Natural killer cell (primary cell): ENCODE data around the gene IMP3. TPM values are rescaled to one million over a fixed set of nuclear protein-coding genes. Genes with fewer than 3 reads are reported as not detected.

ENCODE experiments used
- ATAC-seq, 3 donors: fragments of 150-1000 bp in 2 of 3; fragments of 200-7000 bp in 1 of 3; cut with Tn5 transposase; 1 replicate in 1 of 3; 2 replicates in 2 of 3; pipeline ENCODE4 v1.10.0; 2021; ENCODE audit warnings: mild to moderate bottlenecking in 2 of 3, moderate library complexity in 2 of 3
- DNase-seq, 2 donors: peaks; one replicate each; pipeline versions ENCODE4 v3.0.0 to v3.0.0-alpha.2; 2013 to 2021; ENCODE audit warnings: mixed read lengths in 1 of 2
- H3K27ac ChIP-seq: one replicate; pipeline ENCODE4 v1.5.1; 2013; ENCODE audit warnings: mild to moderate bottlenecking, low read length
- H3K27me3 ChIP-seq: one replicate; pipeline ENCODE4 v1.6.1; 2013; ENCODE audit warnings: low read length; ENCODE audit not compliant: control insufficient read depth, insufficient read depth
- H3K36me3 ChIP-seq: one replicate; pipeline ENCODE4 v1.6.1; 2013; ENCODE audit warnings: low read length; ENCODE audit not compliant: control insufficient read depth, insufficient read depth
- H3K4me1 ChIP-seq: one replicate; pipeline ENCODE4 v1.6.1; 2013; ENCODE audit warnings: low read length; ENCODE audit not compliant: control insufficient read depth, insufficient read depth
- H3K4me3 ChIP-seq: one replicate; pipeline ENCODE4 v1.5.1; 2013; ENCODE audit warnings: low read length
- H3K9me3 ChIP-seq: one replicate; pipeline ENCODE4 v1.6.1; 2013; ENCODE audit warnings: low read length; ENCODE audit not compliant: control insufficient read depth, insufficient read depth
- H3K27ac Mint-ChIP-seq, 2 donors: one replicate each; pipeline ENCODE4 v1.8.0; 2022; ENCODE audit warnings: mild to moderate bottlenecking in 2 of 2, mixed read lengths in 2 of 2, moderate library complexity in 1 of 2
- H3K27me3 Mint-ChIP-seq, 2 donors: one replicate each; pipeline ENCODE4 v1.8.0; 2022; ENCODE audit warnings: low read depth in 2 of 2, mixed read lengths in 2 of 2
- H3K36me3 Mint-ChIP-seq: one replicate; pipeline ENCODE4 v1.8.0; 2022; ENCODE audit warnings: mixed read lengths
- H3K4me1 Mint-ChIP-seq, 2 donors: one replicate each; pipeline ENCODE4 v1.8.0; 2022; ENCODE audit warnings: mixed read lengths in 2 of 2
- H3K4me3 Mint-ChIP-seq: one replicate; pipeline ENCODE4 v1.8.0; 2022; ENCODE audit warnings: mild to moderate bottlenecking, moderate library complexity, mixed read lengths
- H3K9me3 Mint-ChIP-seq, 2 donors: one replicate each; pipeline ENCODE4 v1.8.0; 2022; ENCODE audit warnings: mixed read lengths in 2 of 2
- WGBS: methylation state at CpG from one replicate; pipeline ENCODE4 v1.1.7; 2013; ENCODE audit warnings: missing lambda C conversion rate; ENCODE audit not compliant: insufficient coverage; 5-methylcytosine and 5-hydroxymethylcytosine counted together
- intact Hi-C: fragments of 100-400 bp; cut with micrococcal nuclease; formaldehyde crosslinking; loops from one replicate; pipeline ENCODE4 v1.14.2; 2022
- total RNA-seq, 4 donors: library from RNA; stranded (reverse); fragments of 120-200 nt in 1 of 4; gene quantifications; one replicate each; pipeline versions ENCODE4 v1.2.3 to v1.2.4, GENCODE V29; 2013 to 2022
- TF ChIP-seq, protein P1 (sequence below): fragments of 200-600 bp; IDR thresholded peaks from one replicate; pipeline ENCODE4 v1.8.0; 2022; ENCODE audit warnings: antibody characterized with exemption

IMP3 gene
- total RNA-seq, 3 donors from 2014 or later (not counting 1 experiment from before 2014, with no cell fraction given), result 22.9 to 37.1 (median 35.8) TPM

DNA sequence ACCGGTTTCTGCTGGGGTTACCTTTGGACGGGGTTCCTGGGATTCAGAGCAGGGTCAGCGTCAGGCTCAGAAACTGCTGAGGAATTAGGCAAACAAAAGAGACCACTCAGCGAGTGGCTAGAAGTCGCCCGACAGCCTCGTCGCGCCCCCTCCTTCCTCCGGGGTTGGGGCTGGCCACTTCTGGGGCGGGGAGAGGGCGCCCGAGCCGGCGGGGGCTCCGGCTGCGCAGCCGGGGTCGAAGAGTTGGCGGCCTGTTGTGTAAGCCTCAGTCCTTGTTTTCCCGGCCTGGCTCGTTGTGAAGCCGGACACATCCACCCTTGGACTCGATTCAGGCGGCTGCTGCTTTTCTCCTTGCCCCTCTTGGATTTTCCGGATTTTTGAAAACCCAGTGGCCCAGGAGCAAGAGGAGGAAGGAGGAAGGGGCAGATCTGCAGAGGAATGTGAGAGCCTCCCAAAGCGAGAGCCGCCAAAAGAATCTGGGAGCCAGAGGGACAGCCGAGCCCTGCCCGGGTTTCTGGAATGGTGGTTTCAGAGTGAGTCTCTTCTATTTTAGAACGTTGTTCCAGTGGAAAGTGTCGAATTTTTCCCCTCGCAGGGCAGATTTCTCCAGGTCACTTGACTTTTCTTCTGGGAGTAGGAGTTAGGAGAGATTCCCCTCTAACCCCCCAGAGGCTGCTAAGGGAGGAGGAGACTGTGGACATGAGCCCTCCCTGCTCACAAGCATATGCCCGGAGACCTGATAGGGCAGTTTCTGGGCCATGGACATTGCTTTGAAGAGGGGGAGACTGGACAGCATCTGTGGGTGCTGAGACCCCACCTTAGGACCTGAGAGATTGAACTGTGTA, 8.4 kb upstream of the IMP3 start:
- Mint-ChIP-seq H3K4me1 (peaks cover 28 to 38% of the 10 kb centered on the region in 2 donors), H3K27me3 (peaks cover 0 to 2% of the 10 kb centered on the region in 2 donors), H3K9me3 (no peaks in the 10 kb centered on the region), H3K4me3 (peak overlapping the region; percentile 86), H3K27ac (no peak overlapping the region), H3K36me3 (no peaks in the 10 kb centered on the region)
- intact Hi-C loops, result loop anchor here (10.0 kb wide), 1 partner anchor 284 kb away; the partner anchor contains the start of gene MAN2C1
- Histone ChIP-seq H3K4me3 (peak overlapping the region; percentile 77), H3K27me3 (no peaks in the 10 kb centered on the region), H3K36me3 (no peaks in the 10 kb centered on the region), H3K9me3 (no peaks in the 10 kb centered on the region), H3K27ac (no peak overlapping the region), H3K4me1 (peaks cover 29% of the 10 kb centered on the region)
- TF ChIP-seq, protein P1, sequence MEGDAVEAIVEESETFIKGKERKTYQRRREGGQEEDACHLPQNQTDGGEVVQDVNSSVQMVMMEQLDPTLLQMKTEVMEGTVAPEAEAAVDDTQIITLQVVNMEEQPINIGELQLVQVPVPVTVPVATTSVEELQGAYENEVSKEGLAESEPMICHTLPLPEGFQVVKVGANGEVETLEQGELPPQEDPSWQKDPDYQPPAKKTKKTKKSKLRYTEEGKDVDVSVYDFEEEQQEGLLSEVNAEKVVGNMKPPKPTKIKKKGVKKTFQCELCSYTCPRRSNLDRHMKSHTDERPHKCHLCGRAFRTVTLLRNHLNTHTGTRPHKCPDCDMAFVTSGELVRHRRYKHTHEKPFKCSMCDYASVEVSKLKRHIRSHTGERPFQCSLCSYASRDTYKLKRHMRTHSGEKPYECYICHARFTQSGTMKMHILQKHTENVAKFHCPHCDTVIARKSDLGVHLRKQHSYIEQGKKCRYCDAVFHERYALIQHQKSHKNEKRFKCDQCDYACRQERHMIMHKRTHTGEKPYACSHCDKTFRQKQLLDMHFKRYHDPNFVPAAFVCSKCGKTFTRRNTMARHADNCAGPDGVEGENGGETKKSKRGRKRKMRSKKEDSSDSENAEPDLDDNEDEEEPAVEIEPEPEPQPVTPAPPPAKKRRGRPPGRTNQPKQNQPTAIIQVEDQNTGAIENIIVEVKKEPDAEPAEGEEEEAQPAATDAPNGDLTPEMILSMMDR, result no peak
- 20% methylated on average over 33 of the region's 34 CpGs for WGBS
- peak in 2 of 3 donors; percentile 8 to 23 for ATAC-seq
- DNase-seq, result no peak

- Mint-ChIP-seq H3K4me3 (peak within 1 kb of the TSS; percentile 86), H3K36me3 (no peaks in the 10 kb centered on the region), H3K27ac (peak within 1 kb of the TSS in 1 of 2 donors; percentile 80), H3K4me1 (peaks cover 28 to 35% of the 10 kb centered on the region in 2 donors), H3K27me3 (peaks cover 0 to 2% of the 10 kb centered on the region in 2 donors), H3K9me3 (no peaks in the 10 kb centered on the region)
- WGBS, result under 1% methylated on average over 76 of the region's 76 CpGs
- intact Hi-C loops, result loop anchor here (10.0 kb wide), 1 partner anchor 283 kb away; the partner anchor contains the start of gene MAN2C1
- TF ChIP-seq, protein P1, result peak; percentile 5
- Histone ChIP-seq H3K36me3 (no peaks in the 10 kb centered on the region), H3K27ac (no peak within 1 kb of the TSS), H3K4me3 (peak within 1 kb of the TSS; percentile 77), H3K4me1 (peaks cover 29% of the 10 kb centered on the region), H3K9me3 (no peaks in the 10 kb centered on the region), H3K27me3 (no peaks in the 10 kb centered on the region)
- peak; percentile 47 to 66 for DNase-seq
- peak; percentile 59 to 77 (median 72) for ATAC-seq
Observed at GRCh38 chr15:75647370-75648155, 7.5 kb upstream of the IMP3 start, which contains the start of gene SNX33. Gene SNX33 (plus strand): TSS chr15:75647912. CDS start chr15:75649103, 1,191 bp downstream.

DNA sequence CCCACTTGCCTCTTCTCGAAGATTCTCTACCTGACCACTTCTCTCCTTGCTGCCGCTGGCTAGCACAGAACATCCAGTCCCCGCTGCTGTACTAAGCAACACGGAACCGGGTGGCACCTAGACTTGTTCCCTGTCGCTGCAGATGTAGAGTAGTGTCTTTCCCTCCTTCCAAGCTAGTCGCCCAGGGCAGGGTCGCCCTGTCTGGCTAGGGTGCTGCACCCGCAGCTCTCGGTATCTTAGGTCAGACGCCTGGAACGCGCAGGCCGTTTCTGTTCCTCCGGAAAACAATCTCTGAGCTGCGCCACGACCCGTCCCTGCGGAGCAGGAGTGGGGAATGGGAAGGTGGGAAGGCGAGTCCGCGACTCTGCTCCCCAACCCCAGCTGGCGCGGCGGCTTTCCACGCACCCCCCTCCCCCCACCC, 6.9 kb upstream of the IMP3 start:
- no peaks in the 10 kb centered on the region for H3K36me3 ChIP-seq
- no peaks in the 10 kb centered on the region for H3K27me3 ChIP-seq
- Mint-ChIP-seq H3K4me1 (peaks cover 25 to 33% of the 10 kb centered on the region in 2 donors), H3K4me3 (peak overlapping the region; percentile 84), H3K36me3 (no peaks in the 10 kb centered on the region), H3K9me3 (no peaks in the 10 kb centered on the region), H3K27me3 (peaks cover 0 to 2% of the 10 kb centered on the region in 2 donors), H3K27ac (peak overlapping the region in 1 of 2 donors; percentile 80)
- peak overlapping the region; percentile 77 for H3K4me3 ChIP-seq
- intact Hi-C loops, result loop anchor here (10.0 kb wide), 1 partner anchor 282 kb away; the partner anchor contains the start of gene MAN2C1
- WGBS, result 4% methylated on average over 24 of the region's 26 CpGs
- peaks cover 27% of the 10 kb centered on the region for H3K4me1 ChIP-seq
- DNase-seq (peak in 1 of 2 donors; percentile 27), ATAC-seq (peak in 2 of 3 donors; percentile 21 to 28)
- TF ChIP-seq, protein P1, result no peak
- H3K27ac ChIP-seq, result no peak overlapping the region
- no peaks in the 10 kb centered on the region for H3K9me3 ChIP-seq
